H9 (cell line): ENCODE results near the gene GRID2IP. TPM values are rescaled to one million over a fixed set of nuclear protein-coding genes. Genes with fewer than 3 reads are reported as not detected.

Source experiments
- DNase-seq: peaks from one replicate; pipeline ENCODE4 v3.0.0-alpha.2; 2017
- H2AFZ ChIP-seq: one replicate; pipeline ENCODE4 v1.6.1; 2013; ENCODE audit warnings: mild to moderate bottlenecking, low read length, control low read depth, moderate library complexity
- H2AK5ac ChIP-seq: 2 replicates; pipeline ENCODE4 v1.6.1; 2013; ENCODE audit warnings: low read length, control low read depth, mixed read lengths; ENCODE audit not compliant: insufficient read length
- H2BK120ac ChIP-seq: one replicate; pipeline ENCODE4 v1.6.1; 2013; ENCODE audit warnings: low read depth, mild to moderate bottlenecking, low read length, control low read depth, inconsistent platforms; ENCODE audit not compliant: poor library complexity, severe bottlenecking
- H2BK12ac ChIP-seq: 2 replicates; pipeline ENCODE4 v1.6.1; 2013; ENCODE audit warnings: low read length, control low read depth, mixed read lengths, low read depth; ENCODE audit not compliant: insufficient read length
- H2BK15ac ChIP-seq: 2 replicates; pipeline ENCODE4 v1.6.1; 2013; ENCODE audit warnings: low read depth, low read length, control low read depth
- H2BK20ac ChIP-seq: one replicate; pipeline ENCODE4 v1.6.1; 2013; ENCODE audit warnings: low read depth, mild to moderate bottlenecking, low read length, control low read depth, inconsistent platforms; ENCODE audit not compliant: poor library complexity, severe bottlenecking
- H2BK5ac ChIP-seq: 2 replicates; pipeline ENCODE4 v1.6.1; 2013; ENCODE audit warnings: low read length, control low read depth, mixed read lengths; ENCODE audit not compliant: insufficient read length
- H3K14ac ChIP-seq: 2 replicates; pipeline ENCODE4 v1.6.1; 2013; ENCODE audit warnings: low read length, control low read depth; ENCODE audit not compliant: insufficient read depth
- H3K18ac ChIP-seq: 2 replicates; pipeline ENCODE4 v1.6.1; 2013; ENCODE audit warnings: low read depth, mild to moderate bottlenecking, mixed read lengths, low read length, control low read depth; ENCODE audit not compliant: insufficient read length
- H3K23ac ChIP-seq: 2 replicates; pipeline ENCODE4 v1.6.1; 2013; ENCODE audit warnings: low read length, control low read depth, mixed read lengths, low read depth; ENCODE audit not compliant: insufficient read length
- H3K23me2 ChIP-seq: 2 replicates; pipeline ENCODE4 v1.6.1; 2013; ENCODE audit warnings: low read depth, mild to moderate bottlenecking, mixed read lengths, low read length, control low read depth; ENCODE audit not compliant: insufficient read length, poor library complexity, severe bottlenecking
- H3K27ac ChIP-seq: 2 replicates; pipeline ENCODE4 v1.5.1; 2013; ENCODE audit warnings: low read length, control low read depth, mixed read lengths, low read depth; ENCODE audit not compliant: insufficient read length
- H3K27me3 ChIP-seq: 2 replicates; pipeline ENCODE4 v1.6.1; 2013; ENCODE audit warnings: low read length, control low read depth, inconsistent platforms; ENCODE audit not compliant: insufficient read depth
- H3K4ac ChIP-seq: 2 replicates; pipeline ENCODE4 v1.6.1; 2013; ENCODE audit warnings: low read depth, mild to moderate bottlenecking, control low read depth, inconsistent platforms, low read length, moderate library complexity
- H3K4me1 ChIP-seq: 2 replicates; pipeline ENCODE4 v1.6.1; 2013; ENCODE audit warnings: low read length, control low read depth, inconsistent platforms; ENCODE audit not compliant: insufficient read depth
- H3K4me2 ChIP-seq: 2 replicates; pipeline ENCODE4 v1.6.1; 2013; ENCODE audit warnings: low read length, control low read depth, mixed read lengths; ENCODE audit not compliant: insufficient read length, insufficient read depth
- H3K56ac ChIP-seq: 2 replicates; pipeline ENCODE4 v1.6.1; 2013; ENCODE audit warnings: low read depth, mild to moderate bottlenecking, mixed read lengths, low read length, control low read depth; ENCODE audit not compliant: insufficient read length
- H3K79me1 ChIP-seq: 2 replicates; pipeline ENCODE4 v1.6.1; 2013; ENCODE audit warnings: low read depth, mild to moderate bottlenecking, moderate library complexity, low read length, control low read depth, inconsistent platforms; ENCODE audit not compliant: insufficient read depth, poor library complexity, severe bottlenecking
- H3K79me2 ChIP-seq: 2 replicates; pipeline ENCODE4 v1.6.1; 2013; ENCODE audit warnings: low read length, control low read depth, inconsistent platforms; ENCODE audit not compliant: insufficient read depth
- H3K9ac ChIP-seq: 2 replicates; pipeline ENCODE4 v1.6.1; 2013; ENCODE audit warnings: low read length, control low read depth, mixed read lengths; ENCODE audit not compliant: insufficient read length; ENCODE audit errors: extremely low read depth
- H3K9me3 ChIP-seq: one replicate; pipeline ENCODE4 v1.6.1; 2013; ENCODE audit warnings: low read depth, low read length, inconsistent platforms; ENCODE audit not compliant: control insufficient read depth
- H3T11ph ChIP-seq: one replicate; pipeline ENCODE4 v1.6.1; 2013; ENCODE audit warnings: mild to moderate bottlenecking, low read length, control low read depth, inconsistent platforms
- H4K20me1 ChIP-seq: one replicate; pipeline ENCODE4 v1.6.1; 2013; ENCODE audit not compliant: control insufficient read depth, insufficient read length, insufficient read depth
- H4K5ac ChIP-seq: 2 replicates; pipeline ENCODE4 v1.6.1; 2013; ENCODE audit warnings: low read depth, mild to moderate bottlenecking, mixed read lengths, low read length, control low read depth; ENCODE audit not compliant: insufficient read length
- H4K8ac ChIP-seq: replicated peaks from 2 replicates; pipeline ENCODE4 v1.6.1; 2013; ENCODE audit warnings: low read length, control low read depth, mixed read lengths, low read depth; ENCODE audit not compliant: insufficient read length
- H4K91ac ChIP-seq: 2 replicates; pipeline ENCODE4 v1.6.1; 2013; ENCODE audit warnings: low read depth, mild to moderate bottlenecking, moderate library complexity, mixed read lengths, low read length, control low read depth; ENCODE audit not compliant: insufficient read length
- H3K27ac Mint-ChIP-seq, 3 experiments: 2 replicates in 2 of 3; 3 replicates in 1 of 3; pipeline ENCODE4 v1.8.0; 2020 to 2021; ENCODE audit warnings: mixed read lengths in 3 of 3, mild to moderate bottlenecking in 1 of 3, moderate library complexity in 1 of 3
- H3K27me3 Mint-ChIP-seq: 2 replicates; pipeline ENCODE4 v1.8.0; 2021; ENCODE audit warnings: low read depth, mild to moderate bottlenecking, moderate library complexity, mixed read lengths
- H3K36me3 Mint-ChIP-seq, 3 experiments: 2 replicates in 2 of 3; 3 replicates in 1 of 3; pipeline ENCODE4 v1.8.0; 2020 to 2021; ENCODE audit warnings: low read depth in 3 of 3, mixed read lengths in 3 of 3; ENCODE audit not compliant: insufficient read depth in 1 of 3
- H3K4me1 Mint-ChIP-seq, 2 experiments: 2 replicates each; pipeline ENCODE4 v1.8.0; 2020; ENCODE audit warnings: mixed read lengths in 2 of 2
- H3K4me3 Mint-ChIP-seq, 2 experiments: 2 replicates in 1 of 2; 3 replicates in 1 of 2; pipeline ENCODE4 v1.8.0; 2020 to 2021; ENCODE audit warnings: mild to moderate bottlenecking in 2 of 2, mixed read lengths in 2 of 2, moderate library complexity in 1 of 2
- H3K9me3 Mint-ChIP-seq, 2 experiments: 2 replicates in 1 of 2; 3 replicates in 1 of 2; pipeline ENCODE4 v1.8.0; 2020; ENCODE audit warnings: mild to moderate bottlenecking in 2 of 2, mixed read lengths in 2 of 2, moderate library complexity in 1 of 2
- WGBS: extraction: QIAGEN DNeasy Blood & Tissue Kit; methylation state at CpG from one replicate; pipeline ENCODE4 v1.1.7; 2013; ENCODE audit warnings: missing lambda C conversion rate, low lambda C conversion rate, mixed read lengths; ENCODE audit not compliant: insufficient read length; ENCODE audit errors: extremely low coverage; 5-methylcytosine and 5-hydroxymethylcytosine counted together
- total RNA-seq: library from RNA; stranded (reverse); gene quantifications from 2 replicates; pipeline ENCODE4 v1.2.1, GENCODE V29; 2021
- TF ChIP-seq, protein P1 (sequence below): fragments of 200-600 bp; sonication (generic); conservative IDR thresholded peaks from 3 replicates; pipeline ENCODE4 v1.8.0; 2021; ENCODE audit warnings: antibody characterized with exemption, mild to moderate bottlenecking

Gene GRID2IP
- total RNA-seq, 1 experiment from 2014 or later: 1.7 TPM

DNA sequence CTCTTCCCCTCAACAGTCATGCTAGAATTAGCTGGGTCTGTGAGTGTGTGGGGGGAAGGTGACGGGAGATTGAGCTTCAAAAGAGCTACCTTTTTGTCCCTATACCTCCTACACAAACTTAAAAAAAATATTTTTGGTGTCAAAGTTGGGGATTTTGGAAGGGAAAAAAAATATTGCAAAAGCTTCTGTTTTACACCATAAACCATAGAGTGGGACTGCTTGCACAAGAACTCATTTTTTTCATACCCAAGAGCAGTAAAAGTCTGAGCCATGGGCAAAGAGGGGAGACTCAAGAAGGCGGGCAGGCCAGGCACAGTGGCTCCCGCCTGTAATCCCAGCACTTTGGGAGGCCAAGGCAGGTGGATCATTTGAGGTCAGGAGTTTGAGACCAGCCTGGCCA lies 16.6 kb upstream of the GRID2IP start:
- Histone ChIP-seq H4K5ac (no peak overlapping the region), H2BK15ac (no peak overlapping the region), H3K79me1 (no peaks in the 10 kb centered on the region), H4K8ac (no peak overlapping the region), H2AFZ (no peak overlapping the region), H2BK12ac (no peak overlapping the region), H2BK120ac (no peak overlapping the region), H2AK5ac (no peak overlapping the region), H4K20me1 (no peaks in the 10 kb centered on the region), H3T11ph (no peak overlapping the region), H3K79me2 (no peaks in the 10 kb centered on the region), H3K9ac (no peak overlapping the region), H3K4me1 (no peaks in the 10 kb centered on the region), H3K27ac (no peak overlapping the region), H2BK5ac (no peak overlapping the region), H3K14ac (no peak overlapping the region), H3K23me2 (no peaks in the 10 kb centered on the region), H3K56ac (no peak overlapping the region), H3K18ac (no peak overlapping the region), H3K27me3 (no peaks in the 10 kb centered on the region), H2BK20ac (no peak overlapping the region), H4K91ac (no peak overlapping the region), H3K9me3 (no peaks in the 10 kb centered on the region), H3K4ac (no peak overlapping the region), H3K23ac (no peak overlapping the region), H3K4me2 (no peak overlapping the region)
- no peak overlapping the region; a peak in 1 of 7 replicates for H3K27ac Mint-ChIP-seq
- no peaks in the 10 kb centered on the region for H3K9me3 Mint-ChIP-seq
- TF ChIP-seq, protein P1, sequence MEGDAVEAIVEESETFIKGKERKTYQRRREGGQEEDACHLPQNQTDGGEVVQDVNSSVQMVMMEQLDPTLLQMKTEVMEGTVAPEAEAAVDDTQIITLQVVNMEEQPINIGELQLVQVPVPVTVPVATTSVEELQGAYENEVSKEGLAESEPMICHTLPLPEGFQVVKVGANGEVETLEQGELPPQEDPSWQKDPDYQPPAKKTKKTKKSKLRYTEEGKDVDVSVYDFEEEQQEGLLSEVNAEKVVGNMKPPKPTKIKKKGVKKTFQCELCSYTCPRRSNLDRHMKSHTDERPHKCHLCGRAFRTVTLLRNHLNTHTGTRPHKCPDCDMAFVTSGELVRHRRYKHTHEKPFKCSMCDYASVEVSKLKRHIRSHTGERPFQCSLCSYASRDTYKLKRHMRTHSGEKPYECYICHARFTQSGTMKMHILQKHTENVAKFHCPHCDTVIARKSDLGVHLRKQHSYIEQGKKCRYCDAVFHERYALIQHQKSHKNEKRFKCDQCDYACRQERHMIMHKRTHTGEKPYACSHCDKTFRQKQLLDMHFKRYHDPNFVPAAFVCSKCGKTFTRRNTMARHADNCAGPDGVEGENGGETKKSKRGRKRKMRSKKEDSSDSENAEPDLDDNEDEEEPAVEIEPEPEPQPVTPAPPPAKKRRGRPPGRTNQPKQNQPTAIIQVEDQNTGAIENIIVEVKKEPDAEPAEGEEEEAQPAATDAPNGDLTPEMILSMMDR: no peak
- DNase-seq: no peak
- H3K36me3 Mint-ChIP-seq: no peaks in the 10 kb centered on the region
- WGBS: no CpG with 5 or more reads among the region's 3 CpGs
- H3K4me1 Mint-ChIP-seq: no peaks in the 10 kb centered on the region
- no peak overlapping the region for H3K4me3 Mint-ChIP-seq
- peaks cover 6% of the 10 kb centered on the region for H3K27me3 Mint-ChIP-seq
